Neuronal stem cell (in vitro differentiated cells): ENCODE data around the gene GP9.
A peak's percentile ranks its signal among the peaks of the same experiment; 100 is the strongest.

ENCODE experiments used
- DNase-seq: peaks from one replicate; pipeline ENCODE4 v3.0.0-alpha.2; 2013; ENCODE audit warnings: low spot score
- H2AFZ ChIP-seq: one replicate; pipeline ENCODE4 v1.6.1; 2013; ENCODE audit warnings: mild to moderate bottlenecking, low read length, inconsistent platforms
- H2AK5ac ChIP-seq: 2 replicates; pipeline ENCODE4 v1.6.1; 2013; ENCODE audit warnings: low read depth, mild to moderate bottlenecking, inconsistent platforms, low read length, moderate library complexity, mixed read lengths
- H2BK120ac ChIP-seq: 2 replicates; pipeline ENCODE4 v1.6.1; 2013; ENCODE audit warnings: low read depth, mild to moderate bottlenecking, inconsistent platforms, low read length, moderate library complexity, mixed read lengths
- H2BK12ac ChIP-seq: one replicate; pipeline ENCODE4 v1.6.1; 2013; ENCODE audit warnings: low read length, inconsistent platforms
- H2BK15ac ChIP-seq: 2 replicates; pipeline ENCODE4 v1.6.1; 2013; ENCODE audit warnings: mild to moderate bottlenecking, low read length, inconsistent platforms, mixed read lengths
- H2BK5ac ChIP-seq: one replicate; pipeline ENCODE4 v1.6.1; 2013; ENCODE audit warnings: inconsistent platforms, mild to moderate bottlenecking, low read length, moderate library complexity
- H3K14ac ChIP-seq: one replicate; pipeline ENCODE4 v1.6.1; 2013; ENCODE audit warnings: low read length, inconsistent platforms
- H3K18ac ChIP-seq: 2 replicates; pipeline ENCODE4 v1.6.1; 2013; ENCODE audit warnings: low read length, inconsistent platforms
- H3K23ac ChIP-seq: 2 replicates; pipeline ENCODE4 v1.6.1; 2013; ENCODE audit warnings: low read depth, mild to moderate bottlenecking, mixed read lengths, low read length, inconsistent platforms; ENCODE audit not compliant: poor library complexity
- H3K27ac ChIP-seq: replicated peaks from 3 replicates; pipeline ENCODE4 v1.5.1; 2013; ENCODE audit warnings: low read length, inconsistent platforms
- H3K27me3 ChIP-seq, 3 experiments: 2 replicates each; pipeline ENCODE4 v1.6.1; 2013; ENCODE audit warnings: low read length in 3 of 3, mild to moderate bottlenecking in 2 of 3, inconsistent platforms in 1 of 3, low read depth in 1 of 3, mixed read lengths in 1 of 3, moderate library complexity in 1 of 3; ENCODE audit not compliant: control insufficient read depth in 3 of 3, insufficient read depth in 3 of 3
- H3K36me3 ChIP-seq, 2 donors: replicated peaks in 1 of 2; 2 replicates each; pipeline ENCODE4 v1.6.1; 2013; ENCODE audit warnings: low read length in 2 of 2; ENCODE audit not compliant: control insufficient read depth in 2 of 2, insufficient read depth in 2 of 2
- H3K4ac ChIP-seq: 2 replicates; pipeline ENCODE4 v1.6.1; 2013; ENCODE audit warnings: inconsistent platforms, mild to moderate bottlenecking, low read length, moderate library complexity
- H3K4me1 ChIP-seq, 2 donors: 1 replicate in 1 of 2; 2 replicates in 1 of 2; pipeline ENCODE4 v1.6.1; 2013; ENCODE audit warnings: low read length in 2 of 2, low read depth in 1 of 2; ENCODE audit not compliant: control insufficient read depth in 2 of 2, insufficient read depth in 1 of 2
- H3K4me2 ChIP-seq: one replicate; pipeline ENCODE4 v1.6.1; 2013; ENCODE audit warnings: mild to moderate bottlenecking, low read length, inconsistent platforms; ENCODE audit not compliant: insufficient read depth, poor library complexity, severe bottlenecking
- H3K4me3 ChIP-seq, 2 donors: 2 replicates each; pipeline ENCODE4 v1.5.1; 2013; ENCODE audit warnings: low read length in 2 of 2, mild to moderate bottlenecking in 2 of 2, inconsistent platforms in 1 of 2, moderate library complexity in 1 of 2
- H3K79me1 ChIP-seq: one replicate; pipeline ENCODE4 v1.6.1; 2013; ENCODE audit warnings: low read depth, mild to moderate bottlenecking, inconsistent platforms, low read length, moderate library complexity
- H3K9ac ChIP-seq: one replicate; pipeline ENCODE4 v1.6.1; 2013; ENCODE audit warnings: mild to moderate bottlenecking, low read depth, low read length, inconsistent platforms; ENCODE audit not compliant: poor library complexity
- H3K9me3 ChIP-seq, 2 donors: replicated peaks in 1 of 2; 2 replicates each; pipeline versions ENCODE3 to v1.6.1; 2013; ENCODE audit warnings: low read length in 2 of 2, mild to moderate bottlenecking in 2 of 2, inconsistent platforms in 1 of 2, low read depth in 1 of 2, mixed read lengths in 1 of 2, moderate library complexity in 1 of 2; ENCODE audit not compliant: control insufficient read depth in 2 of 2, insufficient read depth in 1 of 2
- H4K8ac ChIP-seq: one replicate; pipeline ENCODE4 v1.6.1; 2013; ENCODE audit warnings: low read depth, mild to moderate bottlenecking, inconsistent platforms, low read length, moderate library complexity
- H4K91ac ChIP-seq: one replicate; pipeline ENCODE4 v1.6.1; 2013; ENCODE audit warnings: low read length, low read depth, mild to moderate bottlenecking, inconsistent platforms; ENCODE audit not compliant: poor library complexity
- WGBS, 2 donors: extraction: QIAGEN DNeasy Blood & Tissue Kit; methylation state at CpG; one replicate each; pipeline ENCODE4 v1.1.7; 2013; ENCODE audit warnings: missing lambda C conversion rate in 2 of 2, mixed read lengths in 1 of 2; ENCODE audit not compliant: insufficient read length in 2 of 2, insufficient replicate concordance in 1 of 2; ENCODE audit errors: extremely low coverage in 2 of 2; 5-methylcytosine and 5-hydroxymethylcytosine counted together

The GP9 gene

GRCh38 chr3:129015388-129016105 is 45.0 kb upstream of the GP9 start:
- Histone ChIP-seq H2BK5ac (no peak overlapping the region), H3K14ac (no peak overlapping the region), H3K18ac (no peak overlapping the region), H2BK15ac (no peak overlapping the region), H3K27ac (no peak overlapping the region), H2AFZ (no peak overlapping the region), H3K9ac (no peak overlapping the region), H3K9me3 (no peaks in the 10 kb centered on the region), H3K79me1 (no peaks in the 10 kb centered on the region), H4K91ac (no peak overlapping the region), H3K23ac (no peak overlapping the region), H3K4me1 (peaks cover 2 to 13% of the 10 kb centered on the region in 2 donors), H3K4ac (no peak overlapping the region), H2AK5ac (no peak overlapping the region), H3K4me3 (no peak overlapping the region), H3K4me2 (no peak overlapping the region), H2BK120ac (no peak overlapping the region), H4K8ac (no peak overlapping the region), H2BK12ac (no peak overlapping the region), H3K36me3 (peaks cover 0 to 89% of the 10 kb centered on the region in 2 donors), H3K27me3 (no peaks in the 10 kb centered on the region)
- no CpG with 5 or more reads among the region's 19 CpGs for WGBS, 2 donors
- DNase-seq, result no peak

GRCh38 chr3:129016356-129016719 is 44.2 kb upstream of the GP9 start:
- H3K79me1 ChIP-seq, result no peaks in the 10 kb centered on the region
- H3K14ac ChIP-seq, result no peak overlapping the region
- H3K23ac ChIP-seq, result no peak overlapping the region
- no peak overlapping the region for H3K18ac ChIP-seq
- no peak overlapping the region for H3K4me2 ChIP-seq
- peaks cover 0 to 9% of the 10 kb centered on the region in 2 donors for H3K4me1 ChIP-seq
- peaks cover 0 to 85% of the 10 kb centered on the region in 2 donors for H3K36me3 ChIP-seq
- no peak overlapping the region for H2BK120ac ChIP-seq
- no peak overlapping the region for H4K8ac ChIP-seq
- H2BK15ac ChIP-seq, result no peak overlapping the region
- DNase-seq, result no peak
- H3K27ac ChIP-seq, result no peak overlapping the region
- H2AK5ac ChIP-seq, result peak overlapping the region; percentile 36
- H2BK12ac ChIP-seq, result no peak overlapping the region
- no peak overlapping the region for H2BK5ac ChIP-seq
- no CpG with 5 or more reads among the region's 6 CpGs for whole genome bisulfite sequencing, 2 donors
- H3K9ac ChIP-seq, result no peak overlapping the region
- H3K4me3 ChIP-seq, result no peak overlapping the region
- no peak overlapping the region for H4K91ac ChIP-seq
- H3K4ac ChIP-seq, result no peak overlapping the region
- no peaks in the 10 kb centered on the region for H3K27me3 ChIP-seq
- no peak overlapping the region for H2AFZ ChIP-seq
- H3K9me3 ChIP-seq, result no peaks in the 10 kb centered on the region

GRCh38 chr3:129016720-129017483 is 43.7 kb upstream of the GP9 start:
- no peak overlapping the region for H3K4me2 ChIP-seq
- WGBS, 2 donors, result no CpG with 5 or more reads among the region's 14 CpGs
- no peak for DNase-seq

GRCh38 chr3:129017484-129017899 is 43.1 kb upstream of the GP9 start:
- Histone ChIP-seq H3K4ac (no peak overlapping the region), H3K27me3 (no peaks in the 10 kb centered on the region), H3K9me3 (peaks cover 0 to 5% of the 10 kb centered on the region in 2 donors), H3K18ac (no peak overlapping the region), H3K27ac (no peak overlapping the region), H3K79me1 (no peaks in the 10 kb centered on the region), H4K91ac (no peak overlapping the region), H3K4me1 (peaks cover 0 to 9% of the 10 kb centered on the region in 2 donors), H3K23ac (no peak overlapping the region), H3K14ac (no peak overlapping the region), H3K36me3 (peaks cover 0 to 76% of the 10 kb centered on the region in 2 donors), H2BK120ac (no peak overlapping the region), H3K9ac (no peak overlapping the region), H2AK5ac (no peak overlapping the region), H3K4me3 (no peak overlapping the region), H2BK5ac (no peak overlapping the region), H3K4me2 (no peak overlapping the region), H2BK15ac (no peak overlapping the region), H2AFZ (no peak overlapping the region), H4K8ac (no peak overlapping the region), H2BK12ac (no peak overlapping the region)
- no CpG with 5 or more reads among the region's 7 CpGs for WGBS, 2 donors
- no peak for DNase-seq

More at GRCh38 chr3:129016720-129017483, 43.7 kb upstream of the GP9 start:
- no peak overlapping the region for H4K8ac ChIP-seq
- no peak overlapping the region for H3K4me3 ChIP-seq
- H2AK5ac ChIP-seq, result peak overlapping the region; percentile 36
- no peak overlapping the region for H4K91ac ChIP-seq
- H3K4me1 ChIP-seq, result peaks cover 0 to 9% of the 10 kb centered on the region in 2 donors
- no peak overlapping the region for H2AFZ ChIP-seq
- no peak overlapping the region for H3K4ac ChIP-seq
- no peak overlapping the region for H3K27ac ChIP-seq
- H3K18ac ChIP-seq, result no peak overlapping the region
- H3K23ac ChIP-seq, result no peak overlapping the region
- H2BK5ac ChIP-seq, result no peak overlapping the region
- H2BK120ac ChIP-seq, result no peak overlapping the region
- H3K9me3 ChIP-seq, result no peaks in the 10 kb centered on the region
- no peaks in the 10 kb centered on the region for H3K79me1 ChIP-seq
- no peak overlapping the region for H2BK12ac ChIP-seq
- H2BK15ac ChIP-seq, result no peak overlapping the region
- no peak overlapping the region for H3K9ac ChIP-seq
- peaks cover 0 to 80% of the 10 kb centered on the region in 2 donors for H3K36me3 ChIP-seq
- H3K14ac ChIP-seq, result no peak overlapping the region
- H3K27me3 ChIP-seq, result no peaks in the 10 kb centered on the region
